ENCODE results near the gene ZNF143. TPM values are rescaled to one million over a fixed set of nuclear protein-coding genes. Genes with fewer than 3 reads are reported as not detected.
A peak's percentile ranks its signal among the peaks of the same experiment; 100 is the strongest.

The ZNF143 gene
- total and polyA plus RNA-seq, 2 of the 13 experiments (the other 11 are each of a cell fraction or from before 2014, with no cell fraction given): 22.4 to 35.6 TPM

DNA sequence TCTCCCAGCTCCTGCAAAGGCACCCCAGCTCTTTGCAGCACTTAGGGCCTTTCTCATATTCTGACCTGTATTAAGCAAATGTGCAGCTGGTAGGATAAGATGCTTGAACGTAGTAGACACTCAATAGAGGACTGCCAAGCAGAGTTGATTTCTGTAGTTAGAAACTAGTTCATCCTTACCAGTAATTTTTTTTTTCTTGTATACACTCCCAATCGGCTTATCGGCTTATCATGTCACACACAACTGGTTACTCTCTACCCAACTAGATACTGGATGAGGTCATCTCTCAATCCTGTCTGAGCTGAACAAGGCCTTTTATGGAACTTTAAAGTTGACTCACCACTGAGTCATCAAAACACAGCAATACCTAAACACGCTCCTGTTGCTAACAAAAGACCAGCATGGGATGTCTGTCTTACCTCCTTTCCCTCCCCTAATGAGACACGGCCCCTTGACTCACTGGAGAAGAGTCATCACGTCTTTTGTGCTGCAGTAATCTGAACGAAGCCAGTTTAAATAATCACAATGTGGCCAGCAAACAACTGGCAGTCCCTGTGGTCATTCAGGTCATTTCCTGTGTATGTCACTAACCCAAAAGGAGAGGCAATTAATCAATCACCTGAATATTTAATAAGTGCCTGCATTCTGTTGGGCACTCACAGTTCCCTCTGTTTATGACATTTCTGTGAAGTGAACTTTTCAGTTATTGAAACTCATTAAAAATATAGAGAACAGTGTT lies 105.2 kb downstream of the ZNF143 start (continued):
- TF ChIP-seq HNF1A (IDR thresholded peaks at IDR 0.05; ENCODE audit: low read depth) (0 out of 2 replicates have a peak, but pooled peaks have one; percentile 8), HNF1A (CRISPR knock-in tag; IDR thresholded peaks at IDR 0.05; ENCODE audit: borderline replicate concordance) (no peak; the same call in 1 of the 2 replicates), U2AF2 (IDR thresholded peaks at IDR 0.05; ENCODE audit: low read depth, low read length) (no peak), ZNF629 (CRISPR knock-in tag; conservative IDR thresholded peaks at IDR 0.05) (no peak), NFKBIZ (CRISPR knock-in tag; IDR thresholded peaks at IDR 0.05) (peak; percentile 64; the same call in 1 of the 2 replicates), ZNF878 (CRISPR knock-in tag; IDR thresholded peaks at IDR 0.05) (peak; percentile 74), TCF7L2 (IDR thresholded peaks at IDR 0.05; ENCODE audit: low read depth, low read length) (no peak), ZBTB33 (CRISPR knock-in tag; IDR thresholded peaks at IDR 0.05) (0 out of 2 replicates have a peak, but pooled peaks have one; percentile 47), HDAC1 (CRISPR knock-in tag; IDR thresholded peaks at IDR 0.05) (peak; percentile 61; the same call in 1 of the 2 replicates), TEF (CRISPR knock-in tag; IDR thresholded peaks at IDR 0.05) (no peak), ELF3 (CRISPR knock-in tag; IDR thresholded peaks at IDR 0.05) (peak; percentile 75; the same call in 1 of the 2 replicates), POLR2AphosphoS5 (IDR thresholded peaks at IDR 0.05; ENCODE audit: low read depth, low read length) (peak; percentile 37; the same call in 1 of the 2 replicates), ZBTB38 (CRISPR knock-in tag; IDR thresholded peaks at IDR 0.05) (peak; percentile 40; the same call in 1 of the 2 replicates), ZNF234 (CRISPR knock-in tag; conservative IDR thresholded peaks at IDR 0.05) (no peak), BATF2 (CRISPR knock-in tag; IDR thresholded peaks at IDR 0.05) (no peak), BHLHE40 (IDR thresholded peaks at IDR 0.05; ENCODE audit: low read length) (0 out of 2 replicates have a peak, but pooled peaks have one; percentile 4), ZNF136 (CRISPR knock-in tag; IDR thresholded peaks at IDR 0.05; ENCODE audit: low read depth) (no peak)
- TF ChIP-seq, protein P1, sequence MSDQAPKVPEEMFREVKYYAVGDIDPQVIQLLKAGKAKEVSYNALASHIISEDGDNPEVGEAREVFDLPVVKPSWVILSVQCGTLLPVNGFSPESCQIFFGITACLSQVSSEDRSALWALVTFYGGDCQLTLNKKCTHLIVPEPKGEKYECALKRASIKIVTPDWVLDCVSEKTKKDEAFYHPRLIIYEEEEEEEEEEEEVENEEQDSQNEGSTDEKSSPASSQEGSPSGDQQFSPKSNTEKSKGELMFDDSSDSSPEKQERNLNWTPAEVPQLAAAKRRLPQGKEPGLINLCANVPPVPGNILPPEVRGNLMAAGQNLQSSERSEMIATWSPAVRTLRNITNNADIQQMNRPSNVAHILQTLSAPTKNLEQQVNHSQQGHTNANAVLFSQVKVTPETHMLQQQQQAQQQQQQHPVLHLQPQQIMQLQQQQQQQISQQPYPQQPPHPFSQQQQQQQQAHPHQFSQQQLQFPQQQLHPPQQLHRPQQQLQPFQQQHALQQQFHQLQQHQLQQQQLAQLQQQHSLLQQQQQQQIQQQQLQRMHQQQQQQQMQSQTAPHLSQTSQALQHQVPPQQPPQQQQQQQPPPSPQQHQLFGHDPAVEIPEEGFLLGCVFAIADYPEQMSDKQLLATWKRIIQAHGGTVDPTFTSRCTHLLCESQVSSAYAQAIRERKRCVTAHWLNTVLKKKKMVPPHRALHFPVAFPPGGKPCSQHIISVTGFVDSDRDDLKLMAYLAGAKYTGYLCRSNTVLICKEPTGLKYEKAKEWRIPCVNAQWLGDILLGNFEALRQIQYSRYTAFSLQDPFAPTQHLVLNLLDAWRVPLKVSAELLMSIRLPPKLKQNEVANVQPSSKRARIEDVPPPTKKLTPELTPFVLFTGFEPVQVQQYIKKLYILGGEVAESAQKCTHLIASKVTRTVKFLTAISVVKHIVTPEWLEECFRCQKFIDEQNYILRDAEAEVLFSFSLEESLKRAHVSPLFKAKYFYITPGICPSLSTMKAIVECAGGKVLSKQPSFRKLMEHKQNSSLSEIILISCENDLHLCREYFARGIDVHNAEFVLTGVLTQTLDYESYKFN (CRISPR knock-in tag; conservative IDR thresholded peaks at IDR 0.05): peak; percentile 70
